GM23248 (cell line): ENCODE measurements around the gene RPL36. TPM values are rescaled to one million over a fixed set of nuclear protein-coding genes. Genes with fewer than 3 reads are reported as not detected.

Experiments used
- DNase-seq: peaks from one replicate; pipeline ENCODE4 v3.0.0-alpha.2; 2015
- H2AFZ ChIP-seq: fragments of 200-600 bp; sonication (generic); 2 replicates; pipeline ENCODE4 v1.6.1; 2016; ENCODE audit warnings: antibody characterized with exemption
- H3F3A ChIP-seq: fragments of 200-600 bp; sonication (generic); 2 replicates; pipeline ENCODE4 v1.6.1; 2016; ENCODE audit warnings: mild to moderate bottlenecking, antibody characterized with exemption, mixed run types; ENCODE audit not compliant: insufficient read depth
- H3K27ac ChIP-seq: fragments of 200-600 bp; sonication (generic); 2 replicates; pipeline ENCODE4 v1.5.1; 2016; ENCODE audit warnings: mild to moderate bottlenecking
- H3K27me3 ChIP-seq: fragments of 200-600 bp; sonication (generic); replicated peaks from 2 replicates; pipeline ENCODE4 v1.6.1; 2016; ENCODE audit warnings: mild to moderate bottlenecking; ENCODE audit not compliant: insufficient read depth
- H3K36me3 ChIP-seq: fragments of 200-600 bp; sonication (generic); 2 replicates; pipeline ENCODE4 v1.6.1; 2016; ENCODE audit warnings: low read depth, mild to moderate bottlenecking
- H3K4me1 ChIP-seq: fragments of 200-600 bp; sonication (generic); 2 replicates; pipeline ENCODE4 v1.6.1; 2016; ENCODE audit warnings: mild to moderate bottlenecking; ENCODE audit not compliant: insufficient read depth
- H3K4me2 ChIP-seq: fragments of 200-600 bp; sonication (generic); one replicate; pipeline ENCODE4 v1.6.1; 2016; ENCODE audit warnings: mild to moderate bottlenecking; ENCODE audit not compliant: unreplicated experiment
- H3K4me3 ChIP-seq: fragments of 200-600 bp; sonication (generic); 2 replicates; pipeline ENCODE4 v1.5.1; 2016; ENCODE audit warnings: mild to moderate bottlenecking
- H3K79me2 ChIP-seq: fragments of 200-600 bp; sonication (generic); 2 replicates; pipeline ENCODE4 v1.6.1; 2016; ENCODE audit warnings: mild to moderate bottlenecking; ENCODE audit not compliant: insufficient read depth
- H3K9ac ChIP-seq: fragments of 200-600 bp; sonication (generic); 2 replicates; pipeline ENCODE4 v1.6.1; 2016; ENCODE audit warnings: mild to moderate bottlenecking
- H3K9me2 ChIP-seq: fragments of 200-600 bp; sonication (generic); 2 replicates; pipeline ENCODE4 v1.6.1; 2016; ENCODE audit warnings: mixed run types, mild to moderate bottlenecking, moderate library complexity; ENCODE audit not compliant: insufficient read depth
- H3K9me3 ChIP-seq: fragments of 200-600 bp; sonication (generic); one replicate; pipeline ENCODE4 v1.6.1; 2017; ENCODE audit warnings: low read depth
- H4K20me1 ChIP-seq: fragments of 200-600 bp; sonication (generic); 2 replicates; pipeline ENCODE4 v1.6.0; 2016; ENCODE audit not compliant: insufficient read depth
- EZH2 ChIP-seq: fragments of 200-600 bp; sonication (generic); IDR thresholded peaks from 2 replicates; pipeline ENCODE4 v1.6.1; 2018; ENCODE audit warnings: antibody characterized with exemption, mild to moderate bottlenecking; ENCODE audit not compliant: insufficient read depth, poor library complexity, severe bottlenecking
- EZH2phosphoT487 ChIP-seq: fragments of 200-600 bp; sonication (generic); IDR thresholded peaks from 2 replicates; pipeline ENCODE4 v1.6.1; 2018; ENCODE audit warnings: antibody characterized with exemption, moderate library complexity, mild to moderate bottlenecking, low read depth; ENCODE audit not compliant: insufficient read depth
- WGBS, 2 experiments: methylation state at CpG; one replicate each; pipeline ENCODE4 v1.1.6; 2015 to 2017; ENCODE audit warnings: low lambda C conversion rate in 2 of 2, low coverage in 1 of 2; ENCODE audit errors: missing lambda C conversion rate in 2 of 2; 5-methylcytosine and 5-hydroxymethylcytosine counted together
- in situ Hi-C: fragments of 300-500 bp; cut with MboI; formaldehyde crosslinking; loops from 2 replicates; pipeline ENCODE4 v1.15.0; 2020
- polyA plus RNA-seq: library from polyadenylated mRNA; unstranded; fragments of >200 nt; fragmentation: Nextera tagmentation; extraction: Ambion mirVana; gene quantifications from 2 replicates; pipeline ENCODE4 v1.2.1, GENCODE V29; 2016
- total RNA-seq: library from RNA; depleted of rRNA; stranded (reverse); fragments of >200 nt; shearing (Covaris generic); gene quantifications from 2 replicates; pipeline ENCODE4 v1.2.3, GENCODE V29; 2014; rRNA removed

RPL36 gene
- total RNA-seq (503 and 678 TPM in 2 replicates), polyA plus RNA-seq (1,118 and 1,128 TPM in 2 replicates)

DNA sequence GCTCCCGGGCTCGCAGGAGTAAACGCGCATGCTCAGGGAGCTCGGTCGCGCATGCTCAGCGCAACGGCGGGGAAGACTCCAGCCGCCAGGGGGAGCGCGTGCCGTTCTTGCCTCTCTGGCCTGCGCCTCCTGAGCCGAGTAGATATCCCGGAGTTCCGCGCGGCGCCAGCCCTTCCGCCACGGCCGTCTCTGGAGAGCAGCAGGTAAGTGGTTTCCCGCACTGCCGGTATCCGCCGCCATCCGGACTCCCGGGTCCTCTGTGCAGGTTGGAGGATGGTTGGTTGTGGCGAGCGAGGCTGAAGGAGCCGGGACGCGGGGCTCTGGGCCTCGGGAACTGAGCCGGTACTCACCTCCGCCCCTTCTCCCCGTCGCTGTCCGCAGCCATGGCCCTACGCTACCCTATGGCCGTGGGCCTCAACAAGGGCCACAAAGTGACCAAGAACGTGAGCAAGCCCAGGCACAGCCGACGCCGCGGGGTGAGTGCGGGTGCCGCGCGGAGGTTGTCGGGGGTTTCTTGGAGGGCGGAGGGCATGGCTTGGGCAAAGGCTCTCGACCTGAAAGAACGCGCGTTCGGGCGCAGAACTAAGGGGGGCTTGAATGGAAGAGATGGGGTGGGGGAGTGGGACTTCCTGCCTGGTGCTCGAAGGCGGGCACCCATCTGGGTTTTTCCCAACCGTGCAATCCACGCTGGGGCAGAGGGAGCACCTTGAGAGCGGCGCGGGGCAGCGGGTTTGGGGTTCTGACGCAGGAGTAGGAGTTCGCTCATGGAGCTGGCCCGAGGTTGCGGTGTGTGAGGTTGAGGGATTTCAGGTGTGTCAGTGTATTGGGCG is at the start of gene RPL36:
Gene RPL36 (plus strand): TSS at position 171 of the 830 bp plus-strand sequence. CDS start 213 bp downstream, at position 384.
- Histone ChIP-seq H3K9ac (peak within 1 kb of the TSS; percentile 86), H3K4me2 (peak within 1 kb of the TSS; percentile 74), H3K9me3 (no peaks in the 10 kb centered on the region), H3K4me3 (peak within 1 kb of the TSS; percentile 84), H3K27ac (peak within 1 kb of the TSS; percentile 77), H2AFZ (peak within 1 kb of the TSS; percentile 84), H4K20me1 (peaks cover 9% of the 10 kb centered on the region; the same call in 1 of the 2 replicates), H3K27me3 (no peaks in the 10 kb centered on the region), H3K4me1 (no peaks in the 10 kb centered on the region), H3K79me2 (peaks cover 52% of the 10 kb centered on the region), H3K9me2 (no peaks in the 10 kb centered on the region), H3F3A (peaks cover 11% of the 10 kb centered on the region; the same call in 1 of the 2 replicates), H3K36me3 (peaks cover 8% of the 10 kb centered on the region; the same call in 1 of the 2 replicates)
- no peak for TF ChIP-seq EZH2
- TF ChIP-seq EZH2phosphoT487, result no peak
- WGBS, 2 experiments, result 1% methylated on average over 69 to 73 of the region's 73 CpGs
- in situ Hi-C loops, result no loop called here
- DNase-seq, result peak; percentile 98

DNA sequence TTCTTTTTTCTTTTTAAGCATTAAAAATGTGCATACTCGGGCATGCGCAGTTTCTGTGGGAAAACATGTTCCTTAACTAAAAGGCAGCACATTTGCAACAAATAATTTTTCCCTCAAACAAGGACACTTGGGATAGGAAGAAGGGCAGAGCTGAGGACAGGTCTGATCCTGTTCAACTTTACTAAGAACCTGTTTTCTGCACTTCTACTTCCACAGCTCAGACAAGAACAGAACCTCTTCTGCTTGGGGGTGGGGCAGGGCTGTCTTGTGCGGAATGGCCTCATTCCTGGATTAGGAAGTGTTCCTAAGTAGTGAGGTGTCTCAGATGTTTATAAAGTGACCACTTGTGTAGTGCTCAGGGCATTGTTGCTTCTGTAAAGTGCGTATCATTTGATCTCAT is 48.9 kb upstream of the RPL36 start:
- H3K4me1 ChIP-seq, result peaks cover 16% of the 10 kb centered on the region; the same call in 1 of the 2 replicates
- H3K36me3 ChIP-seq, result peaks cover 36% of the 10 kb centered on the region
- H3K9ac ChIP-seq, result no peak overlapping the region
- no peak overlapping the region for H3K4me3 ChIP-seq
- H2AFZ ChIP-seq, result no peak overlapping the region
- peaks cover 24% of the 10 kb centered on the region; the same call in 1 of the 2 replicates for H4K20me1 ChIP-seq
- H3F3A ChIP-seq, result peaks cover 5% of the 10 kb centered on the region; the same call in 1 of the 2 replicates
- WGBS, 2 experiments, result 86% methylated on average over 4 of the region's 4 CpGs
- in situ Hi-C loops, result no loop called here
- H3K4me2 ChIP-seq, result no peak overlapping the region
- H3K27ac ChIP-seq, result no peak overlapping the region
- H3K9me3 ChIP-seq, result no peaks in the 10 kb centered on the region
- no peaks in the 10 kb centered on the region for H3K27me3 ChIP-seq
- DNase-seq, result no peak
- H3K9me2 ChIP-seq, result no peaks in the 10 kb centered on the region
- H3K79me2 ChIP-seq, result peaks cover 100% of the 10 kb centered on the region
- TF ChIP-seq EZH2phosphoT487 (no peak), EZH2 (no peak)

- Histone ChIP-seq H3K9ac (no peak overlapping the region), H3K4me2 (no peak overlapping the region), H3K36me3 (peaks cover 43% of the 10 kb centered on the region), H3K9me2 (no peaks in the 10 kb centered on the region), H3K9me3 (no peaks in the 10 kb centered on the region), H2AFZ (no peak overlapping the region), H3K4me3 (no peak overlapping the region), H3K4me1 (peaks cover 16% of the 10 kb centered on the region; the same call in 1 of the 2 replicates), H3F3A (no peaks in the 10 kb centered on the region), H4K20me1 (peaks cover 24% of the 10 kb centered on the region; the same call in 1 of the 2 replicates), H3K79me2 (peaks cover 100% of the 10 kb centered on the region), H3K27ac (no peak overlapping the region), H3K27me3 (no peaks in the 10 kb centered on the region)
- DNase-seq, result no peak
- in situ Hi-C loops, result no loop called here
- TF ChIP-seq EZH2phosphoT487 (no peak), EZH2 (no peak)
- WGBS, 2 experiments, result 95 to 97% methylated on average over 2 of the region's 2 CpGs
Measured at GRCh38 chr19:5642204-5642603, 47.9 kb upstream of the RPL36 start.

- WGBS, 2 experiments, result 79 to 81% methylated on average over 4 of the region's 4 CpGs
- H3K4me1 ChIP-seq, result peaks cover 8% of the 10 kb centered on the region; the same call in 1 of the 2 replicates
- no peak overlapping the region for H3K4me2 ChIP-seq
- H3K9me3 ChIP-seq, result no peaks in the 10 kb centered on the region
- H3K79me2 ChIP-seq, result peaks cover 100% of the 10 kb centered on the region
- no peaks in the 10 kb centered on the region for H3K9me2 ChIP-seq
- H3F3A ChIP-seq, result no peaks in the 10 kb centered on the region
- no peak overlapping the region for H3K4me3 ChIP-seq
- no peak for DNase-seq
- H3K9ac ChIP-seq, result no peak overlapping the region
- TF ChIP-seq EZH2 (no peak), EZH2phosphoT487 (no peak)
- in situ Hi-C loops, result no loop called here
- peaks cover 49% of the 10 kb centered on the region for H3K36me3 ChIP-seq
- H2AFZ ChIP-seq, result no peak overlapping the region
- peaks cover 24% of the 10 kb centered on the region for H4K20me1 ChIP-seq
- no peak overlapping the region for H3K27ac ChIP-seq
- H3K27me3 ChIP-seq, result no peaks in the 10 kb centered on the region
Measured at GRCh38 chr19:5643060-5643459, 47.0 kb upstream of the RPL36 start.
